T-helper 2 cell treated with Interferon-gamma antibody and Interleukin-4, amounts not matched to agents 5 μg/mL and 100 μg/mL, for 36 hours (primary cell): ENCODE results near the gene TAF11L2.
A peak's percentile ranks its signal among the peaks of the same experiment; 100 is the strongest.
"Not testable (repeated sequence)": the region's sequence is repeated elsewhere in the genome, so short reads cannot be mapped to it uniquely, and the experiment has no call there.

ENCODE experiments used
- DNase-seq: peaks from one replicate; pipeline ENCODE4 v3.0.0; 2021; ENCODE audit warnings: low spot score
- H3K27ac Mint-ChIP-seq: one replicate; pipeline ENCODE4 v1.8.0; 2021; ENCODE audit warnings: mild to moderate bottlenecking, mixed read lengths
- H3K27me3 Mint-ChIP-seq: one replicate; pipeline ENCODE4 v1.8.0; 2021; ENCODE audit warnings: low read depth, mixed read lengths
- H3K36me3 Mint-ChIP-seq: one replicate; pipeline ENCODE4 v1.8.0; 2021; ENCODE audit warnings: low read depth, mixed read lengths
- H3K4me1 Mint-ChIP-seq: one replicate; pipeline ENCODE4 v1.8.0; 2021; ENCODE audit warnings: low read depth, mixed read lengths
- H3K4me3 Mint-ChIP-seq: one replicate; pipeline ENCODE4 v1.8.0; 2022; ENCODE audit warnings: mild to moderate bottlenecking, moderate library complexity, mixed read lengths
- H3K9me3 Mint-ChIP-seq: one replicate; pipeline ENCODE4 v1.8.0; 2021; ENCODE audit warnings: mixed read lengths

The TAF11L2 gene

GRCh38 chr5:17492770-17493169 is 5.3 kb upstream of the TAF11L2 start:
- Mint-ChIP-seq H3K9me3 (peaks cover 29% of the 10 kb centered on the region), H3K27me3 (no peaks in the 10 kb centered on the region), H3K4me1 (no peaks in the 10 kb centered on the region), H3K36me3 (no peaks in the 10 kb centered on the region), H3K4me3 (no peak overlapping the region), H3K27ac (no peak overlapping the region)
- DNase-seq = no peak

- Mint-ChIP-seq H3K4me3 (no peak overlapping the region), H3K9me3 (peaks cover 29% of the 10 kb centered on the region), H3K27me3 (no peaks in the 10 kb centered on the region), H3K4me1 (no peaks in the 10 kb centered on the region), H3K36me3 (no peaks in the 10 kb centered on the region), H3K27ac (no peak overlapping the region)
- DNase-seq = no peak
Measured at GRCh38 chr5:17497446-17497845, 585 bp upstream of the TAF11L2 start.

- no peak overlapping the region for H3K27ac Mint-ChIP-seq
- H3K36me3 Mint-ChIP-seq = no peaks in the 10 kb centered on the region
- no peak for DNase-seq
- no peaks in the 10 kb centered on the region for H3K27me3 Mint-ChIP-seq
- H3K4me3 Mint-ChIP-seq = no peak overlapping the region
- H3K9me3 Mint-ChIP-seq = peaks cover 33% of the 10 kb centered on the region
- H3K4me1 Mint-ChIP-seq = no peaks in the 10 kb centered on the region
Measured at GRCh38 chr5:17511775-17512325, 13.8 kb downstream of the TAF11L2 start.

GRCh38 chr5:17517526-17517925 is 19.5 kb downstream of the TAF11L2 start:
- not testable (repeated sequence) for H3K27me3 Mint-ChIP-seq, H3K4me1 Mint-ChIP-seq, H3K9me3 Mint-ChIP-seq, H3K36me3 Mint-ChIP-seq, H3K4me3 Mint-ChIP-seq, DNase-seq, H3K27ac Mint-ChIP-seq

- not testable (repeated sequence) for DNase-seq, H3K9me3 Mint-ChIP-seq, H3K4me1 Mint-ChIP-seq, H3K27me3 Mint-ChIP-seq, H3K27ac Mint-ChIP-seq, H3K4me3 Mint-ChIP-seq, H3K36me3 Mint-ChIP-seq
Measured at GRCh38 chr5:17518067-17518466, 20.0 kb downstream of the TAF11L2 start, which contains the start of gene TAF11L3. Gene TAF11L3 (plus strand): TSS chr5:17518367.

- H3K9me3 Mint-ChIP-seq, H3K27me3 Mint-ChIP-seq, H3K27ac Mint-ChIP-seq, H3K4me1 Mint-ChIP-seq, DNase-seq, H3K36me3 Mint-ChIP-seq, H3K4me3 Mint-ChIP-seq: not testable (repeated sequence)
Measured at GRCh38 chr5:17519508-17519907, 21.5 kb downstream of the TAF11L2 start.

GRCh38 chr5:17521501-17521900 is 23.5 kb downstream of the TAF11L2 start, which contains the start of gene TAF11L4:
Gene TAF11L4 (plus strand): TSS chr5:17521801.
- H3K27ac Mint-ChIP-seq, H3K4me1 Mint-ChIP-seq: not testable (repeated sequence)

GRCh38 chr5:17524935-17525334 is 26.9 kb downstream of the TAF11L2 start, which contains the start of gene TAF11L5:
Gene TAF11L5 (plus strand): TSS chr5:17525235.
- H3K4me1 Mint-ChIP-seq, DNase-seq, H3K27ac Mint-ChIP-seq, H3K4me3 Mint-ChIP-seq, H3K36me3 Mint-ChIP-seq, H3K9me3 Mint-ChIP-seq, H3K27me3 Mint-ChIP-seq: not testable (repeated sequence)

More at GRCh38 chr5:17521501-17521900, 23.5 kb downstream of the TAF11L2 start, which contains the start of gene TAF11L4:
- not testable (repeated sequence) for H3K9me3 Mint-ChIP-seq, H3K36me3 Mint-ChIP-seq, H3K27me3 Mint-ChIP-seq, DNase-seq, H3K4me3 Mint-ChIP-seq

GRCh38 chr5:17526504-17526903 is 28.5 kb downstream of the TAF11L2 start:
- not testable (repeated sequence) for H3K27me3 Mint-ChIP-seq, H3K9me3 Mint-ChIP-seq, H3K27ac Mint-ChIP-seq, H3K4me1 Mint-ChIP-seq, H3K4me3 Mint-ChIP-seq, H3K36me3 Mint-ChIP-seq
- peak; percentile 5 for DNase-seq

GRCh38 chr5:17528369-17528768 is 30.3 kb downstream of the TAF11L2 start, which contains the start of gene TAF11L6:
Gene TAF11L6 (plus strand): TSS chr5:17528669.
- not testable (repeated sequence) for H3K9me3 Mint-ChIP-seq, H3K4me1 Mint-ChIP-seq, H3K27ac Mint-ChIP-seq, H3K4me3 Mint-ChIP-seq, DNase-seq, H3K27me3 Mint-ChIP-seq, H3K36me3 Mint-ChIP-seq
